Measurements from ENCODE around the gene CFAP299.

Gene CFAP299

GRCh38 chr4:80393970-80394250 lies 58.4 kb downstream of the CFAP299 start:
- DNase-seq (ENCODE audit: insufficient read length, low spot score) (no peak), FAIRE-seq (no peak)
- TF ChIP-seq, protein P1, sequence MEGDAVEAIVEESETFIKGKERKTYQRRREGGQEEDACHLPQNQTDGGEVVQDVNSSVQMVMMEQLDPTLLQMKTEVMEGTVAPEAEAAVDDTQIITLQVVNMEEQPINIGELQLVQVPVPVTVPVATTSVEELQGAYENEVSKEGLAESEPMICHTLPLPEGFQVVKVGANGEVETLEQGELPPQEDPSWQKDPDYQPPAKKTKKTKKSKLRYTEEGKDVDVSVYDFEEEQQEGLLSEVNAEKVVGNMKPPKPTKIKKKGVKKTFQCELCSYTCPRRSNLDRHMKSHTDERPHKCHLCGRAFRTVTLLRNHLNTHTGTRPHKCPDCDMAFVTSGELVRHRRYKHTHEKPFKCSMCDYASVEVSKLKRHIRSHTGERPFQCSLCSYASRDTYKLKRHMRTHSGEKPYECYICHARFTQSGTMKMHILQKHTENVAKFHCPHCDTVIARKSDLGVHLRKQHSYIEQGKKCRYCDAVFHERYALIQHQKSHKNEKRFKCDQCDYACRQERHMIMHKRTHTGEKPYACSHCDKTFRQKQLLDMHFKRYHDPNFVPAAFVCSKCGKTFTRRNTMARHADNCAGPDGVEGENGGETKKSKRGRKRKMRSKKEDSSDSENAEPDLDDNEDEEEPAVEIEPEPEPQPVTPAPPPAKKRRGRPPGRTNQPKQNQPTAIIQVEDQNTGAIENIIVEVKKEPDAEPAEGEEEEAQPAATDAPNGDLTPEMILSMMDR (IDR thresholded peaks at IDR 0.05; ENCODE audit: insufficient read depth, missing control alignments) = no peak

DNA sequence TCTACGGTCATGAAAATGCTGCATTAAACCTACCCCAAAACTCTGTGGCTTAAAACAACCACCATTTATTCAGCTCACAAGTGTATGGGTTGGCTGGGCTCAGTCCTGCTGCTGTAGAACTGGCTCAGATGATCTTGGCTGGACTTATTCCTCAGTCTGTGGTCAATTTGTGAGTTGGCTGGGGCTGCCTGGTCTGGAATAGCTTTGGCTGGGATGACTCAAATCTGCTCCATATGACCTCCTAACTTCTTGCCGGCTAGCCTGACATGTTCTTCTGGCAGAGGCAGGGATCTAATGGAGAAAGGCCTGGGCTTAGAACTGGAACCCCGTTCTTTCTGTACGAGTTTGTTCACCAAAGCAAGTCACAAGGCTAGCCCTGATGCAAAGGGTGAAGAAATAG lies 71.7 kb downstream of the CFAP299 start:
- FAIRE-seq (no peak), DNase-seq (ENCODE audit: insufficient read length, low spot score) (no peak)
- TF ChIP-seq, protein P1 (IDR thresholded peaks at IDR 0.05; ENCODE audit: insufficient read depth, missing control alignments) = no peak

DNA sequence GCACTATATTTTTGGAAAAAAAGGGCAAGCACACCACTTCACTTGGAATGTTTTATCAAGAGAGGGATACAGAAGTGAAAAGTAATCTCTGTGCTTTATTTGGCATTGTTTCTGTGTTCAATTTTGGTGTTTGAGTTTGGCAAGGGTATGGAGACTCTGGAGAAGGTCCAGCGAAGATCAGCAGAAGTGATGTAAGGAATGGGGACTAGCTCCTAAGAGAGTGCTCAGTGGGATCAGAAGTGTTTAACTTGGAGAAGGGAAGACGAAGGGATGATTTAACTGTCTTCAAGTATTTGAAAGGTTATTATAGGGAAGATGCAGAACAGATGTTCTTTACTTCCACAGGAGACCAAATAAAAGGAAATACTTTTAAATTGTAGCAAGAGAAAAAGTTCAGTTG lies 74.3 kb downstream of the CFAP299 start:
- TF ChIP-seq, protein P1 (IDR thresholded peaks at IDR 0.05; ENCODE audit: insufficient read depth, missing control alignments) = no peak
- FAIRE-seq = no peak
- DNase-seq (ENCODE audit: insufficient read length, low spot score) = no peak

DNA sequence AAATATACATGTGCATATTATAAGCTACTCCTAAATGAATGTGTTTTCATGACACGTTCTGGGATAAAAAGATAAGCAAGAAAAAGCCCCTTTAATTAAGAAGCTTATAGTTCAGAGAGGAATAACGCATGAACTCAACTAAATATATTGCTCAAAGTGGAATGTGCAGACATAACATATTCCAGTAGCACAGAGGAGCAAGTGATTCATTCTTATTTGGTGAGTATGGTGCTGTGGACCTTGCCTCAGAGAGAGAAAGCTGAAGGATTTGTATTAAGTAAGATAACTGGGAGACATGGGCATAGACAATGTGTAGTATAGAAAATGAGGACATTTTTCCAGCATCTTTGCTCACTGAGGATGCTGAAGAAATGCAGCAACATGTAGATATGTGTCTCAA lies 76.8 kb downstream of the CFAP299 start:
- FAIRE-seq (no peak), DNase-seq (ENCODE audit: insufficient read length, low spot score) (no peak)
- TF ChIP-seq, protein P1 (IDR thresholded peaks at IDR 0.05; ENCODE audit: insufficient read depth, missing control alignments) = no peak

GRCh38 chr4:80413086-80413485 lies 77.6 kb downstream of the CFAP299 start:
- no peak for DNase-seq (ENCODE audit: insufficient read length, low spot score)
- FAIRE-seq = no peak
- TF ChIP-seq, protein P1 (IDR thresholded peaks at IDR 0.05; ENCODE audit: insufficient read depth, missing control alignments) = no peak

DNA sequence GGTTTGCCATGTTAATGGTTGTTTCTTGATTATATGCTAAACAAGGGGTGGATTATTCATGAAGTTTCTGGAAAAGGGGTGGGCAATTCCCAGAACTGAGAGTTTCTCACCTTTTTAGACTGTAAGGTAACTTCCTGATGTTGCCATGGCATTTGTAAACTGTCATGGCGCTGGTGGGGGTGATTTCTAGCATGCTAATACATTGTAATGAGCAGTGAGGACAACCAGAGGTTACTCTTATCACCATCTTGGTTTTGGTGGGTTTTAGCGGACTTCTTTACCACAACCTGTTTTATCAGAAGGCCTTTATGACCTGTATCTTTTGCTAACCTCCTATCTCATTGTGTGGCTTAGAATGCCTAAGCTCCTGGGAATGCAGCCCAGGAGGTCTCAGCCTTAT lies 81.5 kb downstream of the CFAP299 start:
- FAIRE-seq (no peak), DNase-seq (ENCODE audit: insufficient read length, low spot score) (no peak)
- TF ChIP-seq, protein P1 (IDR thresholded peaks at IDR 0.05; ENCODE audit: insufficient read depth, missing control alignments) = no peak

- no peak for FAIRE-seq
- DNase-seq (ENCODE audit: insufficient read length, low spot score) = no peak
- TF ChIP-seq, protein P1 (IDR thresholded peaks at IDR 0.05; ENCODE audit: insufficient read depth, missing control alignments) = no peak
Observed at GRCh38 chr4:80419946-80420345, 84.4 kb downstream of the CFAP299 start.

Measured in D721Med (cell line).